H9 (cell line): ENCODE results near the gene PCSK2. TPM values are rescaled to one million over a fixed set of nuclear protein-coding genes. Genes with fewer than 3 reads are reported as not detected.

Experiments
- DNase-seq: peaks from one replicate; pipeline ENCODE4 v3.0.0-alpha.2; 2017
- H2AFZ ChIP-seq: one replicate; pipeline ENCODE4 v1.6.1; 2013; ENCODE audit warnings: mild to moderate bottlenecking, low read length, control low read depth, moderate library complexity
- H2AK5ac ChIP-seq: 2 replicates; pipeline ENCODE4 v1.6.1; 2013; ENCODE audit warnings: low read length, control low read depth, mixed read lengths; ENCODE audit not compliant: insufficient read length
- H2BK120ac ChIP-seq: one replicate; pipeline ENCODE4 v1.6.1; 2013; ENCODE audit warnings: low read depth, mild to moderate bottlenecking, low read length, control low read depth, inconsistent platforms; ENCODE audit not compliant: poor library complexity, severe bottlenecking
- H2BK12ac ChIP-seq: 2 replicates; pipeline ENCODE4 v1.6.1; 2013; ENCODE audit warnings: low read length, control low read depth, mixed read lengths, low read depth; ENCODE audit not compliant: insufficient read length
- H2BK15ac ChIP-seq: 2 replicates; pipeline ENCODE4 v1.6.1; 2013; ENCODE audit warnings: low read depth, low read length, control low read depth
- H2BK20ac ChIP-seq: one replicate; pipeline ENCODE4 v1.6.1; 2013; ENCODE audit warnings: low read depth, mild to moderate bottlenecking, low read length, control low read depth, inconsistent platforms; ENCODE audit not compliant: poor library complexity, severe bottlenecking
- H2BK5ac ChIP-seq: 2 replicates; pipeline ENCODE4 v1.6.1; 2013; ENCODE audit warnings: low read length, control low read depth, mixed read lengths; ENCODE audit not compliant: insufficient read length
- H3K14ac ChIP-seq: 2 replicates; pipeline ENCODE4 v1.6.1; 2013; ENCODE audit warnings: low read length, control low read depth; ENCODE audit not compliant: insufficient read depth
- H3K18ac ChIP-seq: 2 replicates; pipeline ENCODE4 v1.6.1; 2013; ENCODE audit warnings: low read depth, mild to moderate bottlenecking, mixed read lengths, low read length, control low read depth; ENCODE audit not compliant: insufficient read length
- H3K23ac ChIP-seq: 2 replicates; pipeline ENCODE4 v1.6.1; 2013; ENCODE audit warnings: low read length, control low read depth, mixed read lengths, low read depth; ENCODE audit not compliant: insufficient read length
- H3K23me2 ChIP-seq: 2 replicates; pipeline ENCODE4 v1.6.1; 2013; ENCODE audit warnings: low read depth, mild to moderate bottlenecking, mixed read lengths, low read length, control low read depth; ENCODE audit not compliant: insufficient read length, poor library complexity, severe bottlenecking
- H3K27ac ChIP-seq: 2 replicates; pipeline ENCODE4 v1.5.1; 2013; ENCODE audit warnings: low read length, control low read depth, mixed read lengths, low read depth; ENCODE audit not compliant: insufficient read length
- H3K27me3 ChIP-seq: 2 replicates; pipeline ENCODE4 v1.6.1; 2013; ENCODE audit warnings: low read length, control low read depth, inconsistent platforms; ENCODE audit not compliant: insufficient read depth
- H3K4ac ChIP-seq: 2 replicates; pipeline ENCODE4 v1.6.1; 2013; ENCODE audit warnings: low read depth, mild to moderate bottlenecking, control low read depth, inconsistent platforms, low read length, moderate library complexity
- H3K4me1 ChIP-seq: 2 replicates; pipeline ENCODE4 v1.6.1; 2013; ENCODE audit warnings: low read length, control low read depth, inconsistent platforms; ENCODE audit not compliant: insufficient read depth
- H3K4me2 ChIP-seq: 2 replicates; pipeline ENCODE4 v1.6.1; 2013; ENCODE audit warnings: low read length, control low read depth, mixed read lengths; ENCODE audit not compliant: insufficient read length, insufficient read depth
- H3K56ac ChIP-seq: 2 replicates; pipeline ENCODE4 v1.6.1; 2013; ENCODE audit warnings: low read depth, mild to moderate bottlenecking, mixed read lengths, low read length, control low read depth; ENCODE audit not compliant: insufficient read length
- H3K79me1 ChIP-seq: 2 replicates; pipeline ENCODE4 v1.6.1; 2013; ENCODE audit warnings: low read depth, mild to moderate bottlenecking, moderate library complexity, low read length, control low read depth, inconsistent platforms; ENCODE audit not compliant: insufficient read depth, poor library complexity, severe bottlenecking
- H3K79me2 ChIP-seq: 2 replicates; pipeline ENCODE4 v1.6.1; 2013; ENCODE audit warnings: low read length, control low read depth, inconsistent platforms; ENCODE audit not compliant: insufficient read depth
- H3K9ac ChIP-seq: 2 replicates; pipeline ENCODE4 v1.6.1; 2013; ENCODE audit warnings: low read length, control low read depth, mixed read lengths; ENCODE audit not compliant: insufficient read length; ENCODE audit errors: extremely low read depth
- H3K9me3 ChIP-seq: one replicate; pipeline ENCODE4 v1.6.1; 2013; ENCODE audit warnings: low read depth, low read length, inconsistent platforms; ENCODE audit not compliant: control insufficient read depth
- H3T11ph ChIP-seq: one replicate; pipeline ENCODE4 v1.6.1; 2013; ENCODE audit warnings: mild to moderate bottlenecking, low read length, control low read depth, inconsistent platforms
- H4K20me1 ChIP-seq: one replicate; pipeline ENCODE4 v1.6.1; 2013; ENCODE audit not compliant: control insufficient read depth, insufficient read length, insufficient read depth
- H4K5ac ChIP-seq: 2 replicates; pipeline ENCODE4 v1.6.1; 2013; ENCODE audit warnings: low read depth, mild to moderate bottlenecking, mixed read lengths, low read length, control low read depth; ENCODE audit not compliant: insufficient read length
- H4K8ac ChIP-seq: replicated peaks from 2 replicates; pipeline ENCODE4 v1.6.1; 2013; ENCODE audit warnings: low read length, control low read depth, mixed read lengths, low read depth; ENCODE audit not compliant: insufficient read length
- H4K91ac ChIP-seq: 2 replicates; pipeline ENCODE4 v1.6.1; 2013; ENCODE audit warnings: low read depth, mild to moderate bottlenecking, moderate library complexity, mixed read lengths, low read length, control low read depth; ENCODE audit not compliant: insufficient read length
- H3K27ac Mint-ChIP-seq, 3 experiments: 2 replicates in 2 of 3; 3 replicates in 1 of 3; pipeline ENCODE4 v1.8.0; 2020 to 2021; ENCODE audit warnings: mixed read lengths in 3 of 3, mild to moderate bottlenecking in 1 of 3, moderate library complexity in 1 of 3
- H3K27me3 Mint-ChIP-seq: 2 replicates; pipeline ENCODE4 v1.8.0; 2021; ENCODE audit warnings: low read depth, mild to moderate bottlenecking, moderate library complexity, mixed read lengths
- H3K36me3 Mint-ChIP-seq, 3 experiments: 2 replicates in 2 of 3; 3 replicates in 1 of 3; pipeline ENCODE4 v1.8.0; 2020 to 2021; ENCODE audit warnings: low read depth in 3 of 3, mixed read lengths in 3 of 3; ENCODE audit not compliant: insufficient read depth in 1 of 3
- H3K4me1 Mint-ChIP-seq, 2 experiments: 2 replicates each; pipeline ENCODE4 v1.8.0; 2020; ENCODE audit warnings: mixed read lengths in 2 of 2
- H3K4me3 Mint-ChIP-seq, 2 experiments: 2 replicates in 1 of 2; 3 replicates in 1 of 2; pipeline ENCODE4 v1.8.0; 2020 to 2021; ENCODE audit warnings: mild to moderate bottlenecking in 2 of 2, mixed read lengths in 2 of 2, moderate library complexity in 1 of 2
- H3K9me3 Mint-ChIP-seq, 2 experiments: 2 replicates in 1 of 2; 3 replicates in 1 of 2; pipeline ENCODE4 v1.8.0; 2020; ENCODE audit warnings: mild to moderate bottlenecking in 2 of 2, mixed read lengths in 2 of 2, moderate library complexity in 1 of 2
- CTCF ChIP-seq: fragments of 200-600 bp; sonication (generic); conservative IDR thresholded peaks from 3 replicates; pipeline ENCODE4 v1.8.0; 2021; ENCODE audit warnings: antibody characterized with exemption, mild to moderate bottlenecking
- WGBS: extraction: QIAGEN DNeasy Blood & Tissue Kit; methylation state at CpG from one replicate; pipeline ENCODE4 v1.1.7; 2013; ENCODE audit warnings: missing lambda C conversion rate, low lambda C conversion rate, mixed read lengths; ENCODE audit not compliant: insufficient read length; ENCODE audit errors: extremely low coverage; 5-methylcytosine and 5-hydroxymethylcytosine counted together
- total RNA-seq: library from RNA; stranded (reverse); gene quantifications from 2 replicates; pipeline ENCODE4 v1.2.1, GENCODE V29; 2021

The PCSK2 gene
- total RNA-seq, 1 experiment from 2014 or later = 2.8 TPM

GRCh38 chr20:17403461-17403860, 176.6 kb downstream of the PCSK2 start:
- Histone ChIP-seq H3K4me1 (no peaks in the 10 kb centered on the region), H3K56ac (no peak overlapping the region), H3T11ph (no peak overlapping the region), H3K27me3 (no peaks in the 10 kb centered on the region), H3K9ac (no peak overlapping the region), H3K79me2 (no peaks in the 10 kb centered on the region), H4K20me1 (no peaks in the 10 kb centered on the region), H3K18ac (no peak overlapping the region), H3K79me1 (no peaks in the 10 kb centered on the region), H2BK120ac (no peak overlapping the region), H2AFZ (no peak overlapping the region), H4K5ac (no peak overlapping the region), H2AK5ac (no peak overlapping the region), H3K9me3 (no peaks in the 10 kb centered on the region), H2BK15ac (no peak overlapping the region), H3K4ac (no peak overlapping the region), H3K23me2 (peaks cover 3% of the 10 kb centered on the region), H2BK12ac (no peak overlapping the region), H2BK20ac (no peak overlapping the region), H2BK5ac (no peak overlapping the region), H3K14ac (no peak overlapping the region), H3K27ac (no peak overlapping the region), H4K8ac (no peak overlapping the region), H3K23ac (no peak overlapping the region), H4K91ac (no peak overlapping the region), H3K4me2 (no peak overlapping the region)
- no peak for TF ChIP-seq CTCF
- H3K4me3 Mint-ChIP-seq = no peak overlapping the region
- no peaks in the 10 kb centered on the region; a peak in 1 of 5 replicates for H3K9me3 Mint-ChIP-seq
- WGBS = no CpG with 5 or more reads among the region's 4 CpGs
- DNase-seq = no peak
- no peak overlapping the region for H3K27ac Mint-ChIP-seq
- peaks cover 2% of the 10 kb centered on the region; the same call in 1 of the 2 replicates for H3K27me3 Mint-ChIP-seq
- no peaks in the 10 kb centered on the region for H3K36me3 Mint-ChIP-seq
- H3K4me1 Mint-ChIP-seq = no peaks in the 10 kb centered on the region
